ENCODE measurements around the gene ZNF454.
A peak's percentile ranks its signal among the peaks of the same experiment; 100 is the strongest.

Gene ZNF454

DNA sequence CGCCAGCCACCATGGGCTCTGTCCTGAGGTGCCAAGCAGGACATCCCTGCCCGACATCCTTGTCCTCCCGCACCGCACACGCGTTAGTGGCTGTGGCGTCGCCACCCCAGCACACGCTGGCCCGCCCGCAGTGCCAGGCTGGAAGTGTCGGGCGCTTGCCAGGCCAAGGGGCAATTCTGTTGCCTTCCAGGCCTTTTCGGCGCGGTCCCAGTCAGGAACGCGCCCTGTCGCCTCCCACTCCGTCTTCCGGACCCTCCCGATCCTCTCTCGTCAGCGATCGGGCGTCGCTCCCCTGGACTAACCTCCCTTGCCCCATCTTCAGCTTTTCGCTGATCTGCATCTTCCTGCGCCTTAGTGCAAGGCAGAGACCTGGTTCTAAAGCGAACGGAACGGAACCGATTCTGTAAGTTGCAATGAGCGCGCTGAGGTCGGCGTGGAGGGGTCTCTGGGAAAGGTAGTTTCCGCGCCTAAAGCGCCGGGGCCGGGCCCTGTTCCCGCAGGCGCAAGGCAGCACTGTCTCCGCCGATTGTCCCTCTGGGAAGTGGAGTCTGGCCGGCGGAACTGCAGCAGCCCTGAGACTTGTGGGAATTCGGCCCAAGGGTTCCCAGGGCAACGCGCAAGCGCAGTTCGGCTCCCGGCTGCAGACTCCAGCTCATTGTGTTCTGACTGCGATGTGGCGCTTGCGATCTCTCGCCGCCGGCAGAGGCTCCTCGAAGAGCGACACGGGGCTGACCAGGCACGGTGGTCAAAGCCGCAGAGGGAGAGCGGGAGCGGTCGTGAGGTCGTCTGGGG is at the start of gene ZNF454:
TSS of gene ZNF454 (plus strand) at position 630 of the 792 bp plus-strand sequence. CDS start 1,594 bp downstream, outside the sequence.
- peak within 1 kb of the TSS; percentile 61 for H3K9ac ChIP-seq (ENCODE audit: low read depth, low read length)
- H3K36me3 ChIP-seq (ENCODE audit: insufficient read depth, low read length) = no peaks in the 10 kb centered on the region
- peaks cover 12% of the 10 kb centered on the region for H3K9me3 ChIP-seq (ENCODE audit: control insufficient read depth, insufficient read depth, low read length)
- no peaks in the 10 kb centered on the region for H3K4me1 ChIP-seq (ENCODE audit: insufficient read depth, low read length)

GRCh38 chr5:178895615-178896571 is 45.1 kb upstream of the ZNF454 start, which contains the start of gene ZFP2:
Gene ZFP2 (plus strand): TSS chr5:178895913. CDS start chr5:178931314, 35,401 bp downstream.
- H3K36me3 ChIP-seq (ENCODE audit: insufficient read depth, low read length) = no peaks in the 10 kb centered on the region
- H3K4me1 ChIP-seq (ENCODE audit: insufficient read depth, low read length) = no peaks in the 10 kb centered on the region
- peak within 1 kb of the TSS; percentile 82 for H3K9ac ChIP-seq (ENCODE audit: low read depth, low read length)
- H3K9me3 ChIP-seq (ENCODE audit: control insufficient read depth, insufficient read depth, low read length) = no peaks in the 10 kb centered on the region

GRCh38 chr5:178899289-178899688 is 41.7 kb upstream of the ZNF454 start:
- H3K4me1 ChIP-seq (ENCODE audit: insufficient read depth, low read length) = no peaks in the 10 kb centered on the region
- H3K9me3 ChIP-seq (ENCODE audit: control insufficient read depth, insufficient read depth, low read length) = no peaks in the 10 kb centered on the region
- no peak overlapping the region for H3K9ac ChIP-seq (ENCODE audit: low read depth, low read length)
- H3K36me3 ChIP-seq (ENCODE audit: insufficient read depth, low read length) = no peaks in the 10 kb centered on the region

- Histone ChIP-seq H3K4me1 (ENCODE audit: insufficient read depth, low read length) (no peaks in the 10 kb centered on the region), H3K9me3 (ENCODE audit: control insufficient read depth, insufficient read depth, low read length) (no peaks in the 10 kb centered on the region; the same call in 1 of the 2 replicates)
These were observed 38.1 kb upstream of the ZNF454 start for GRCh38 chr5:178902849-178903248.

DNA sequence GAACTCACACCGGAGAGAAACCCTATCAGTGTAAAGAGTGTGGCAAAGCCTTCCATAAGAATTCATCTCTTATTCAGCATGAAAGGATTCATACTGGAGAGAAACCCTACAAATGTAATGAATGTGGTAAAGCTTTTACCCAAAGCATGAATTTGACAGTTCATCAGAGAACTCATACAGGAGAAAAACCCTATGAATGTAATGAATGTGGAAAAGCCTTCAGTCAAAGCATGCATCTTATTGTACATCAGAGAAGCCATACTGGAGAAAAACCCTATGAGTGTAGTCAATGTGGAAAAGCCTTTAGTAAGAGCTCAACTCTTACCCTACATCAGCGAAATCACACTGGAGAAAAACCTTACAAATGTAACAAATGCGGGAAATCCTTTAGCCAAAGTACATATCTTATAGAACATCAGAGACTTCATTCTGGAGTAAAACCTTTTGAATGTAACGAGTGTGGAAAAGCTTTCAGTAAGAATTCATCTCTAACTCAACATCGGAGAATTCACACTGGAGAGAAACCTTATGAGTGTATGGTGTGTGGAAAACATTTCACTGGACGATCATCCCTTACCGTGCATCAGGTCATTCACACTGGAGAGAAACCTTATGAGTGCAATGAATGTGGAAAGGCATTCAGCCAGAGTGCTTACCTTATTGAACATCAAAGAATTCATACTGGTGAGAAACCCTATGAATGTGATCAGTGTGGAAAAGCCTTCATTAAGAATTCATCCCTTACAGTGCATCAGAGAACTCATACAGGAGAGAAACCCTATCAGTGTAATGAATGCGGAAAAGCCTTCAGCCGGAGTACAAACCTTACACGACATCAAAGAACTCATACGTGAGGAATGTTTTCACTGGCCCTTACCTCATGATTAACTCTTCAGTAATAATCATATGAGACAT is 8.9 kb upstream of the ZNF454 start:
- Histone ChIP-seq H3K4me1 (ENCODE audit: insufficient read depth, low read length) (no peaks in the 10 kb centered on the region), H3K9me3 (ENCODE audit: control insufficient read depth, insufficient read depth, low read length) (peaks cover 32% of the 10 kb centered on the region), H3K9ac (ENCODE audit: low read depth, low read length) (no peak overlapping the region), H3K36me3 (ENCODE audit: insufficient read depth, low read length) (no peaks in the 10 kb centered on the region)

More at GRCh38 chr5:178902849-178903248, 38.1 kb upstream of the ZNF454 start:
- no peak overlapping the region for H3K9ac ChIP-seq (ENCODE audit: low read depth, low read length)
- H3K36me3 ChIP-seq (ENCODE audit: insufficient read depth, low read length) = no peaks in the 10 kb centered on the region

DNA sequence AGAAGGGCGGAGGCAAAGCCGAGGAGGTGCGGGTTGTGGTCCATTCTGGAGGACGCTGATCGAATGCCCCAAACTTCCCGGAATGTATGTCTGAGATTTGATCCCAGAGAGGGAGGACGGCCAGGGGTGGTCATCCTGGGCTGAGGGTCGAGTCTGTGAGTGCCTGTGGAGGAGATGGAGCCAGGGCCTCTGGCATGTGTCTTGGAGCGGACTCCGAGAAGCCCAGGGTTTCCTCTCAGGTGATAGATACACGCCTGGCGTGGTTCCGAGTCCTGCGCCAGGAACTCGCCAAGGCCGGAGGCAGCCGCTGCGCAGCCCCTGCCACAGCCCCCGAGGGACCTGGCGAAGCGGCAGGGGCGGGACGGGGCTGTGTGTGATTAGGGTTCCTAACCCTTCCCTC is 363 bp downstream of the ZNF454 start:
- H3K9ac ChIP-seq (ENCODE audit: low read depth, low read length) = peak overlapping the region; percentile 61
- H3K9me3 ChIP-seq (ENCODE audit: control insufficient read depth, insufficient read depth, low read length) = peaks cover 12% of the 10 kb centered on the region
- H3K4me1 ChIP-seq (ENCODE audit: insufficient read depth, low read length) = no peaks in the 10 kb centered on the region
- H3K36me3 ChIP-seq (ENCODE audit: insufficient read depth, low read length) = no peaks in the 10 kb centered on the region

DNA sequence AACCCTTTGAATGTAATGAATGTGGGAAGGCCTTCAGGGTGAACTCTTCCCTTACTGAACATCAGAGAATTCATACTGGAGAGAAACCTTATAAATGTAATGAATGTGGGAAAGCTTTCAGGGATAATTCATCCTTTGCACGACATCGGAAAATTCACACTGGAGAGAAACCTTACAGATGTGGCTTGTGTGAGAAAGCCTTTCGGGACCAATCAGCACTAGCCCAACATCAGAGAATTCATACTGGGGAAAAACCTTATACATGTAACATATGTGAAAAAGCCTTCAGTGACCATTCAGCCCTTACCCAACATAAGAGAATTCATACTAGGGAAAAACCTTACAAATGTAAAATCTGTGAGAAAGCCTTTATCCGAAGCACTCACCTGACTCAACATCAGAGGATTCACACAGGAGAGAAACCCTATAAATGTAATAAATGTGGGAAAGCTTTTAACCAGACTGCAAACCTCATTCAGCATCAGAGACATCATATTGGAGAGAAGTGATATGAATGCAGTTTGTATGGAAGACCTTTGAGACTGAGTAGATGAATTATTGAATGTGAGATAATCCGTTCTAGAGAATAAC is 24.6 kb downstream of the ZNF454 start:
- Histone ChIP-seq H3K9me3 (ENCODE audit: control insufficient read depth, insufficient read depth, low read length) (peaks cover 20% of the 10 kb centered on the region), H3K4me1 (ENCODE audit: insufficient read depth, low read length) (no peaks in the 10 kb centered on the region), H3K9ac (ENCODE audit: low read depth, low read length) (no peak overlapping the region), H3K36me3 (ENCODE audit: insufficient read depth, low read length) (no peaks in the 10 kb centered on the region; the same call in 1 of the 2 replicates)

DNA sequence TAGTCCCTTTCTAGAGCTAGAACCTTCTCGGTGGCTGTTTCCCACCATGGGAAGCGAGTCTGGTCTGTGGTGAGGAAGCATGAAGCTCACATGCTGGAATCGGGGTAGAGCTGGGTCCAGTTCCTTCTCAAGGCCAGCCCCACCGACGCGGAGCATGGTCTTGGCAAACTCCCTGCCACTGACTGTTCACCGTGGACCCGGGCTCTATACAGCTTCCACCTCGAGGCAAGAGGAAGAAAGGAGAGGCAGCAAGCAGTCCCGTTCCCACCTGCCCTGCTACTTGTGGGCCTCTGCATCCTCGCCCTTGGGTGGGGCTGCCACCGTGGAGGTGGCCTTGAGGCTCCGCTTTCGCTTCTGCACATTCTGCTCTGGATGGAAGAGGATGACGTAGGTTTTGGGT is 40.4 kb downstream of the ZNF454 start:
- Histone ChIP-seq H3K36me3 (ENCODE audit: insufficient read depth, low read length) (no peaks in the 10 kb centered on the region), H3K4me1 (ENCODE audit: insufficient read depth, low read length) (no peaks in the 10 kb centered on the region), H3K9me3 (ENCODE audit: control insufficient read depth, insufficient read depth, low read length) (peaks cover 7% of the 10 kb centered on the region; the same call in 1 of the 2 replicates), H3K9ac (ENCODE audit: low read depth, low read length) (no peak overlapping the region)

DNA sequence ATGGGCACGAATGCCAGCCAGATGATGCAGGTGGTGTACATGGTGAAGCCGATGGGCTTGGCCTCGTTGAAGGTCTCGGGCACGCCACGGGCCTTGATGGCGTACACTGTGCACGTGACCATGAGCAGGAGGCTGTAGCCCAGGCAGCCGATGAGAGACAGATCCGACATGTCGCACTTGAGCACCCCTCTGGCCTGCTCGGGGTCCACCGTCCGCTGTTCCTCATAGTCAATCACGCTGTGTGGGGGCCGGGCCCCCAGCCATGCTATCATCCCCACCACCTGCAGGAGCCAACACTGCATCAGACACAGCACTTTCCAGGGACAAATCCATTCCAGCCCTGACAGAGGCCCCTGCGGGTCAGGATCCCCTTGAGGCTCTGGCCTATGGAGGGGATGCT is 41.9 kb downstream of the ZNF454 start:
- Histone ChIP-seq H3K36me3 (ENCODE audit: insufficient read depth, low read length) (no peaks in the 10 kb centered on the region), H3K9me3 (ENCODE audit: control insufficient read depth, insufficient read depth, low read length) (peaks cover 7% of the 10 kb centered on the region), H3K9ac (ENCODE audit: low read depth, low read length) (no peak overlapping the region), H3K4me1 (ENCODE audit: insufficient read depth, low read length) (no peaks in the 10 kb centered on the region)

GRCh38 chr5:178983728-178984127 is 42.7 kb downstream of the ZNF454 start:
- no peak overlapping the region for H3K9ac ChIP-seq (ENCODE audit: low read depth, low read length)
- H3K4me1 ChIP-seq (ENCODE audit: insufficient read depth, low read length) = no peaks in the 10 kb centered on the region
- peaks cover 7% of the 10 kb centered on the region for H3K9me3 ChIP-seq (ENCODE audit: control insufficient read depth, insufficient read depth, low read length)
- no peaks in the 10 kb centered on the region for H3K36me3 ChIP-seq (ENCODE audit: insufficient read depth, low read length)

- no peaks in the 10 kb centered on the region for H3K4me1 ChIP-seq (ENCODE audit: insufficient read depth, low read length)
- H3K36me3 ChIP-seq (ENCODE audit: insufficient read depth, low read length) = no peaks in the 10 kb centered on the region
- peaks cover 7% of the 10 kb centered on the region for H3K9me3 ChIP-seq (ENCODE audit: control insufficient read depth, insufficient read depth, low read length)
- no peak overlapping the region for H3K9ac ChIP-seq (ENCODE audit: low read depth, low read length)
These were observed 43.4 kb downstream of the ZNF454 start for GRCh38 chr5:178984145-178985072.

DNA sequence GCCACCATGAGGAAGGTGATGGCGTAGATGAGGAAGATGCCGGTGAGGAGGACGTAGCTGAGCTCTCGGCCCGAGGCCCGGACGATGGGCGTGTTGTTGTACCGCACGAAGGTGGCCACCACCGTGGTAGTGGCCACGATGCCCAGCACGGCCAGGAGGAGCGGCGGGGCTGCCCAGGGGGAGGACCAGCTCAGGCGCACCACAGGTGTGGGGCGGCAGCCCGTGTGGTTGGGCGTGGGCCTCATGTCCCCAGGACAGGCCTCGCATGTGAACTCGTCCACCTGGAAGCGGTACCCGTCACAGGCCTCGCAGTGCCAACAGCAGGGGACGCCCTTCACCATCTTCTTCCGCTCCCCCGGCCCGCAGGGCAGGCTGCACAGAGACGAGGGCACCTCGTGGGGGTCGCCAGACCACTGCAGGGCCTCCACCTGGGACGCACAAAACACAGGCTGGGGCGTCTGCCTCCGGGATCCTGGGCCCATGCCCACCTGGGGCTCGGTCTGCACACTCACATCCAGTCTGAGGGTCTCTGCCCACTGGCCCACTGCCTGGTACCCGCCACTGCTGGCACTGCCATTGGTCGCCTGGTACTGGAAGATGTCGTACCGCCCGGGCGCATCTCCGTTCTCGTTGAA is 45.4 kb downstream of the ZNF454 start:
- H3K4me1 ChIP-seq (ENCODE audit: insufficient read depth, low read length) = no peaks in the 10 kb centered on the region
- no peaks in the 10 kb centered on the region for H3K36me3 ChIP-seq (ENCODE audit: insufficient read depth, low read length)
- H3K9me3 ChIP-seq (ENCODE audit: control insufficient read depth, insufficient read depth, low read length) = peaks cover 1% of the 10 kb centered on the region
- no peak overlapping the region for H3K9ac ChIP-seq (ENCODE audit: low read depth, low read length)

Data from ES-I3 (cell line).